22Rv1 (cell line): ENCODE results near the gene YKT6.

ENCODE experiments used
- ZFX ChIP-seq: fragments of 450-650 bp; IDR thresholded peaks from 2 replicates; pipeline ENCODE4 v1.6.1; 2017; ENCODE audit warnings: antibody characterized with exemption, borderline replicate concordance
- TF ChIP-seq, protein P1 (sequence below): fragments of 450-650 bp; IDR thresholded peaks from 2 replicates; pipeline ENCODE4 v1.5.1; 2017; ENCODE audit warnings: mild to moderate bottlenecking

DNA sequence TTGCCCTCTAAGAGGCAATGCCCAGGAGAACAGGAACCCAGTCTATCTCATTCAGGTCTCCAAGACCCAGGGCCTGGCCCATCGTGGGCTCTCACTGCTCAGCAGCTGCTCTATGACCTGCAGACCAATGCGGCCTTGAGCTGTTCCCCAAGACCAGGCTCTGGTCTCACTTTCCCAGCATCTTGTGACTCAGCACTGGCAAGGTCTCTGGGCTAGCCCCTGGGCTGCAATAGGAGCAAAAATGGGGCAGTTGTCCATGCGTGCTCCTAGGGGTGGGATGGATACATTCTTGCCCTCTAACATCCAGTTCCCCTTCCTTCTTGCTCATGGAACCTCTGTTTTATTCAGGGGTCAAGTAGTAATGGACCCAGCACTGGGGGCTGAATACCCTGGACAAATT is 25.0 kb upstream of the YKT6 start:
- TF ChIP-seq, protein P1, sequence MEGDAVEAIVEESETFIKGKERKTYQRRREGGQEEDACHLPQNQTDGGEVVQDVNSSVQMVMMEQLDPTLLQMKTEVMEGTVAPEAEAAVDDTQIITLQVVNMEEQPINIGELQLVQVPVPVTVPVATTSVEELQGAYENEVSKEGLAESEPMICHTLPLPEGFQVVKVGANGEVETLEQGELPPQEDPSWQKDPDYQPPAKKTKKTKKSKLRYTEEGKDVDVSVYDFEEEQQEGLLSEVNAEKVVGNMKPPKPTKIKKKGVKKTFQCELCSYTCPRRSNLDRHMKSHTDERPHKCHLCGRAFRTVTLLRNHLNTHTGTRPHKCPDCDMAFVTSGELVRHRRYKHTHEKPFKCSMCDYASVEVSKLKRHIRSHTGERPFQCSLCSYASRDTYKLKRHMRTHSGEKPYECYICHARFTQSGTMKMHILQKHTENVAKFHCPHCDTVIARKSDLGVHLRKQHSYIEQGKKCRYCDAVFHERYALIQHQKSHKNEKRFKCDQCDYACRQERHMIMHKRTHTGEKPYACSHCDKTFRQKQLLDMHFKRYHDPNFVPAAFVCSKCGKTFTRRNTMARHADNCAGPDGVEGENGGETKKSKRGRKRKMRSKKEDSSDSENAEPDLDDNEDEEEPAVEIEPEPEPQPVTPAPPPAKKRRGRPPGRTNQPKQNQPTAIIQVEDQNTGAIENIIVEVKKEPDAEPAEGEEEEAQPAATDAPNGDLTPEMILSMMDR = no peak
- TF ChIP-seq ZFX = no peak
